ENCODE measurements around the gene ZBTB40.

Gene ZBTB40

DNA sequence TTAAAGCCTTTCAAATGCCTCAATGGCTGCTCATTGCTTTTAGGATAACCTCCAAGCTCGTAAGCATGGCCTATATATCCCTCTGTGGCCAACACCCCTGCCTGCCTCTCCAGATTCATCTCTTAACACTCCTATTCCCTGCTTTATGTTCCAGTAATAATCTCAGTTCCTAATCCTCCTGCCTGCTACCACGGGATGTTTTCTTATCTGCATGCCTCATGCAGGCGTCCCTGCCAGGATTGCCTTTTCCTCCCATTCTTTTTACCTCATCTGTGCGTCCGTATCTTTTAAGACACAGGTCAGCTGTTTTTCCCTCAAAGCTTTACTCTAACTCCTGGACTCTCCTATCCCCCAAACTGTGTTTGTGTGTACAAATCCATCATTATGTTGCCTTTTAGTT lies 36.1 kb downstream of the ZBTB40 start:
- no peak overlapping the region for H2AFZ ChIP-seq (ENCODE audit: low read depth, low read length)
- peaks cover 7% of the 10 kb centered on the region for H3K36me3 ChIP-seq (ENCODE audit: insufficient read depth, low read length)
- H3K4me1 ChIP-seq (ENCODE audit: insufficient read depth, low read length), result no peaks in the 10 kb centered on the region
- H3K4me3 ChIP-seq (ENCODE audit: low read length), result no peak overlapping the region
- H3K9me3 ChIP-seq (ENCODE audit: low read length), result peaks cover 4% of the 10 kb centered on the region
- no peaks in the 10 kb centered on the region for H3K27me3 ChIP-seq (ENCODE audit: insufficient read depth, low read length)

GRCh38 chr1:22488319-22488718 lies 36.7 kb downstream of the ZBTB40 start:
- H3K4me1 ChIP-seq (ENCODE audit: insufficient read depth, low read length), result no peaks in the 10 kb centered on the region
- H3K9me3 ChIP-seq (ENCODE audit: low read length), result peaks cover 7% of the 10 kb centered on the region
- H3K27me3 ChIP-seq (ENCODE audit: insufficient read depth, low read length), result no peaks in the 10 kb centered on the region
- no peak overlapping the region for H2AFZ ChIP-seq (ENCODE audit: low read depth, low read length)
- H3K36me3 ChIP-seq (ENCODE audit: insufficient read depth, low read length), result peaks cover 11% of the 10 kb centered on the region
- H3K4me3 ChIP-seq (ENCODE audit: low read length), result no peak overlapping the region

DNA sequence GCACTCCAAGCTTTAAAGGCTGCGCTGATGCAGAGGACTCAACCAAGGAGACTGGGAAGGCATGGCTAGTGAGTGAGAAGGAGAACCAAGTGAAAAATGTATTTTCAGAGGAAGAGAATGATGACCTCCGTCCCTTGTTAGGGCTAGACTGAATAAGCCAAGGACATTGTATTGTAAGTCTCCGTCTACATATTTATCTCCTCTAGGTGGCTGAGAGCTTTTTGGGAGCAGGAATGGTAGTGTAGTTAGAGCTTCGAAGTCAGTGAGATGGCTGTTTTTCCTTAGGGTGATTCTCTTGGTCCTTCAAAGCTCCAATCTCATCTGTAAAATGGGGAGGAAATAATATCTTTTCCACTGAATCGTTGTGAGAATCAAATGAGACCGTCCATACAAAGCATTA lies 37.6 kb downstream of the ZBTB40 start:
- Histone ChIP-seq H3K9me3 (ENCODE audit: low read length) (peaks cover 9% of the 10 kb centered on the region), H2AFZ (ENCODE audit: low read depth, low read length) (no peak overlapping the region), H3K36me3 (ENCODE audit: insufficient read depth, low read length) (peaks cover 11% of the 10 kb centered on the region), H3K4me3 (ENCODE audit: low read length) (no peak overlapping the region), H3K4me1 (ENCODE audit: insufficient read depth, low read length) (no peaks in the 10 kb centered on the region), H3K27me3 (ENCODE audit: insufficient read depth, low read length) (no peaks in the 10 kb centered on the region)

- no peak overlapping the region for H3K4me3 ChIP-seq (ENCODE audit: low read length)
- no peaks in the 10 kb centered on the region for H3K4me1 ChIP-seq (ENCODE audit: insufficient read depth, low read length)
- H3K36me3 ChIP-seq (ENCODE audit: insufficient read depth, low read length), result peaks cover 11% of the 10 kb centered on the region
- no peaks in the 10 kb centered on the region for H3K27me3 ChIP-seq (ENCODE audit: insufficient read depth, low read length)
- H3K9me3 ChIP-seq (ENCODE audit: low read length), result peaks cover 6% of the 10 kb centered on the region
- no peak overlapping the region for H2AFZ ChIP-seq (ENCODE audit: low read depth, low read length)
These were observed 38.2 kb downstream of the ZBTB40 start for GRCh38 chr1:22489823-22490222.

DNA sequence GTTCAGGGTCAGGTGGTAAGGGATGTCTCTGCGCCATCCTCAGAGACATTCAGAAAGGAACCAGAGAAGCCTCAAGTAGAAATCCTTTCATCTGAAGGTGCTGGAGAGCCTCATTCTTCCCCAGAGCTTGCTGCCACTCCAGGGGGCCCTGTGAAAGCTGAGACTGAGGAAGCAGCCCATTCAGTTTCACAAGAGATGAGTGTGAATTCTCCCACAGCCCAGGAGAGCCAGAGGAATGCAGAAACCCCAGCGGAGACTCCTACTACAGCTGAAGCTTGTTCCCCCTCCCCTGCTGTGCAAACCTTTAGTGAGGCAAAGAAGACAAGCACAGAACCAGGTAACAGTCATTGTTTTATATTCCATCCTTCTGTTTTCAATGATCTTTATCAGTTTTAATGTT lies 38.7 kb downstream of the ZBTB40 start:
- Histone ChIP-seq H3K36me3 (ENCODE audit: insufficient read depth, low read length) (peaks cover 11% of the 10 kb centered on the region), H2AFZ (ENCODE audit: low read depth, low read length) (no peak overlapping the region), H3K9me3 (ENCODE audit: low read length) (peaks cover 5% of the 10 kb centered on the region), H3K4me1 (ENCODE audit: insufficient read depth, low read length) (no peaks in the 10 kb centered on the region), H3K4me3 (ENCODE audit: low read length) (no peak overlapping the region), H3K27me3 (ENCODE audit: insufficient read depth, low read length) (no peaks in the 10 kb centered on the region)

- H3K4me3 ChIP-seq (ENCODE audit: low read length), result no peak overlapping the region
- no peak overlapping the region for H2AFZ ChIP-seq (ENCODE audit: low read depth, low read length)
- peaks cover 5% of the 10 kb centered on the region for H3K9me3 ChIP-seq (ENCODE audit: low read length)
- H3K27me3 ChIP-seq (ENCODE audit: insufficient read depth, low read length), result no peaks in the 10 kb centered on the region
- no peaks in the 10 kb centered on the region for H3K4me1 ChIP-seq (ENCODE audit: insufficient read depth, low read length)
- H3K36me3 ChIP-seq (ENCODE audit: insufficient read depth, low read length), result peaks cover 11% of the 10 kb centered on the region
These were observed 40.5 kb downstream of the ZBTB40 start for GRCh38 chr1:22491995-22492715.

- Histone ChIP-seq H3K4me1 (ENCODE audit: insufficient read depth, low read length) (peaks cover 6% of the 10 kb centered on the region), H3K4me3 (ENCODE audit: low read length) (no peak overlapping the region), H3K9me3 (ENCODE audit: low read length) (peaks cover 5% of the 10 kb centered on the region), H2AFZ (ENCODE audit: low read depth, low read length) (no peak overlapping the region), H3K27me3 (ENCODE audit: insufficient read depth, low read length) (no peaks in the 10 kb centered on the region), H3K36me3 (ENCODE audit: insufficient read depth, low read length) (peaks cover 11% of the 10 kb centered on the region)
These were observed 42.5 kb downstream of the ZBTB40 start for GRCh38 chr1:22494144-22494543.

GRCh38 chr1:22494943-22495579 lies 43.4 kb downstream of the ZBTB40 start:
- Histone ChIP-seq H3K4me1 (ENCODE audit: insufficient read depth, low read length) (peaks cover 15% of the 10 kb centered on the region), H3K27me3 (ENCODE audit: insufficient read depth, low read length) (no peaks in the 10 kb centered on the region), H3K4me3 (ENCODE audit: low read length) (no peak overlapping the region), H2AFZ (ENCODE audit: low read depth, low read length) (no peak overlapping the region), H3K9me3 (ENCODE audit: low read length) (peaks cover 5% of the 10 kb centered on the region), H3K36me3 (ENCODE audit: insufficient read depth, low read length) (peaks cover 11% of the 10 kb centered on the region)

DNA sequence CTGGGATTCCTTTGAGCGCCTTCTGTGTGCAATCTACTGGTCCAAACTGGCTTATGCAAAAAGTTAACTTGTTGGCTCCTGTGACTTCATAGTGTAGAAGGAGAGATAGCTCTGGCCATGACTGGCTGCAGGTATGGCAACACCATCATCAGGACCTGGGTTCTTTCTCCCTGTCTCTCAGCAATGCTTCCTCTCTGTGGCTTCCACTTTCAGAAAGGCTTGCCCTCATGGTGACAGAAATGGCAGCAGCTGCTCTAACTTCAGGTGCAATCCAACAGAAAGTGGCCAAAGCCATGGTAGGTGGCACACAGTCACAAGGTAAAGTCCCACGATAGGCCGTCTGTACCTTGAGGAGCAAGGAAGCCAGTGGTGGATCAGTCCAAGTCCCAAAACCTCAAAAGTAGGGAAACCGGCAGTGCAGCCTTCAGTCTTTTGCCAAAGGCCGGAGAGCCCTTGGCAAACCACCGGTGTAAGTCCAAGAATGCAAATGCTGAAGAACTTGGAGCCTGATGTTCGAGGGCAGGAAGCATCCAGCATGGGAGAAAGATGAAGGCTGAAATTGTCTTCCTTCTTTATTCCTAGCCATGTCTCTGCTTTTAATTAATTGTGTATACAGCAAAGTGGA lies 45.0 kb downstream of the ZBTB40 start:
- peaks cover 11% of the 10 kb centered on the region for H3K36me3 ChIP-seq (ENCODE audit: insufficient read depth, low read length)
- H3K4me3 ChIP-seq (ENCODE audit: low read length), result no peak overlapping the region
- peaks cover 30% of the 10 kb centered on the region for H3K4me1 ChIP-seq (ENCODE audit: insufficient read depth, low read length)
- H3K9me3 ChIP-seq (ENCODE audit: low read length), result peaks cover 5% of the 10 kb centered on the region
- H3K27me3 ChIP-seq (ENCODE audit: insufficient read depth, low read length), result no peaks in the 10 kb centered on the region
- H2AFZ ChIP-seq (ENCODE audit: low read depth, low read length), result no peak overlapping the region

DNA sequence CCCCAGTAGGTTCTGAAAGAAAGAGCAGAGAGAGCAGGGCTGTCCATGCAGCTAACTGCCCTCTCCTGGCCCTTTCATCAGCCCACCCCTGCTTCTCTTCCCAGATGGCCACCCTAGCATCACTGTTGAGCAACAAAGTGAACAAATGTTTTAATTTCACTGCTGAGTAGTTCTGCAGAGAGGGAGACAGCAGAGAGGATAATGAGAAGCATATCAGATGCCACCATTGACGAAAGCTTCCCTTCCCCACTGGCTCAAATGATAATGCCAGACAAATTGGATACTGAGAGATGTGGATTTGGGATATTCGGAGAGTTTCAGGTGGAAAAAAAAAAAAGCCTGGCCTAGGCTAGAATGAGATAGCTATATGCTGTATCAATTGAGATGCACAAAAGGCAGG lies 46.8 kb downstream of the ZBTB40 start:
- Histone ChIP-seq H3K36me3 (ENCODE audit: insufficient read depth, low read length) (no peaks in the 10 kb centered on the region), H3K27me3 (ENCODE audit: insufficient read depth, low read length) (no peaks in the 10 kb centered on the region), H3K4me1 (ENCODE audit: insufficient read depth, low read length) (peaks cover 49% of the 10 kb centered on the region), H3K4me3 (ENCODE audit: low read length) (no peak overlapping the region), H2AFZ (ENCODE audit: low read depth, low read length) (no peak overlapping the region), H3K9me3 (ENCODE audit: low read length) (peaks cover 1% of the 10 kb centered on the region)

GRCh38 chr1:22500058-22500457 lies 48.4 kb downstream of the ZBTB40 start:
- no peaks in the 10 kb centered on the region for H3K36me3 ChIP-seq (ENCODE audit: insufficient read depth, low read length)
- H3K4me1 ChIP-seq (ENCODE audit: insufficient read depth, low read length), result peaks cover 60% of the 10 kb centered on the region
- H3K27me3 ChIP-seq (ENCODE audit: insufficient read depth, low read length), result no peaks in the 10 kb centered on the region
- H3K4me3 ChIP-seq (ENCODE audit: low read length), result no peak overlapping the region
- H3K9me3 ChIP-seq (ENCODE audit: low read length), result no peaks in the 10 kb centered on the region
- H2AFZ ChIP-seq (ENCODE audit: low read depth, low read length), result no peak overlapping the region

- no peaks in the 10 kb centered on the region for H3K36me3 ChIP-seq (ENCODE audit: insufficient read depth, low read length)
- no peaks in the 10 kb centered on the region for H3K9me3 ChIP-seq (ENCODE audit: low read length)
- no peaks in the 10 kb centered on the region for H3K27me3 ChIP-seq (ENCODE audit: insufficient read depth, low read length)
- no peak overlapping the region for H3K4me3 ChIP-seq (ENCODE audit: low read length)
- H3K4me1 ChIP-seq (ENCODE audit: insufficient read depth, low read length), result peaks cover 60% of the 10 kb centered on the region
- H2AFZ ChIP-seq (ENCODE audit: low read depth, low read length), result no peak overlapping the region
These were observed 48.8 kb downstream of the ZBTB40 start for GRCh38 chr1:22500471-22500870.

DNA sequence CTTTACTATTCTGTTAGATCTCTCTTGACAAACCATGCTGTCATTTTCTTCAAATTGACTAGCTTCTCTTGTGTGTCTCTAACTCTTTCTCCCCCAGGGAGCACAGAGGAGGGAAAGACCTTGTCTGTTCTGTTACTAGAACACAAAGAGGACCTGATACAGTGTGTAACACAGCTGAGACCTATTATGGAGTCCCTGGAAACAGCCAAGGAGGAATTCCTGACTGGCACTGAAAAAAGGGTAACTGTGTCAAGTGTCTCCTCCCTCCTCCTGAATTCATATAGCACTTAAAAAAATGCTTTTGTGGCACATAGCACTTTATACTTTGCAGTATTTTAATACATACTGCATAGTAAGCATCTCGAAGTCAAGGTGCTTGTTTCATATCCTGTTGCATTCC lies 50.6 kb downstream of the ZBTB40 start:
- no peak overlapping the region for H2AFZ ChIP-seq (ENCODE audit: low read depth, low read length)
- H3K4me1 ChIP-seq (ENCODE audit: insufficient read depth, low read length), result peaks cover 60% of the 10 kb centered on the region
- peaks cover 12% of the 10 kb centered on the region for H3K36me3 ChIP-seq (ENCODE audit: insufficient read depth, low read length)
- no peaks in the 10 kb centered on the region for H3K27me3 ChIP-seq (ENCODE audit: insufficient read depth, low read length)
- no peaks in the 10 kb centered on the region for H3K9me3 ChIP-seq (ENCODE audit: low read length)
- H3K4me3 ChIP-seq (ENCODE audit: low read length), result no peak overlapping the region
